LoVo (cell line): ENCODE data around the gene RHBDF1.

ENCODE experiments used
- DNase-seq: peaks from one replicate; pipeline ENCODE4 v3.0.0-alpha.2; 2016; ENCODE audit warnings: low spot score

The RHBDF1 gene

GRCh38 chr16:74747-75334, 2.4 kb upstream of the RHBDF1 start:
- DNase-seq, result no peak

GRCh38 chr16:74051-74746, 1.8 kb upstream of the RHBDF1 start:
- no peak for DNase-seq

- DNase-seq, result peak; percentile 85
Observed at GRCh38 chr16:71540-72401, 660 bp downstream of the RHBDF1 start.

GRCh38 chr16:71210-71539, 1.3 kb downstream of the RHBDF1 start:
- no peak for DNase-seq

- no peak for DNase-seq
Observed at GRCh38 chr16:69181-69580, 3.2 kb downstream of the RHBDF1 start.

- no peak for DNase-seq
Observed at GRCh38 chr16:67884-68789, 4.3 kb downstream of the RHBDF1 start.

- no peak for DNase-seq
Observed at GRCh38 chr16:67183-67791, 5.1 kb downstream of the RHBDF1 start.

GRCh38 chr16:66309-67182, 5.9 kb downstream of the RHBDF1 start:
- no peak for DNase-seq

GRCh38 chr16:65745-66144, 6.7 kb downstream of the RHBDF1 start:
- DNase-seq, result peak; percentile 58

- no peak for DNase-seq
Observed at GRCh38 chr16:64914-65255, 7.5 kb downstream of the RHBDF1 start.

- no peak for DNase-seq
Observed at GRCh38 chr16:63998-64913, 8.2 kb downstream of the RHBDF1 start.

- DNase-seq, result no peak
Observed at GRCh38 chr16:63466-63865, 9.0 kb downstream of the RHBDF1 start.

GRCh38 chr16:62968-63391, 9.5 kb downstream of the RHBDF1 start:
- DNase-seq, result no peak

GRCh38 chr16:62283-62967, 10.0 kb downstream of the RHBDF1 start:
- no peak for DNase-seq

- DNase-seq, result no peak
Observed at GRCh38 chr16:61879-62281, 10.6 kb downstream of the RHBDF1 start.

GRCh38 chr16:60929-61878, 11.2 kb downstream of the RHBDF1 start:
- DNase-seq, result no peak

GRCh38 chr16:60166-60565, 12.3 kb downstream of the RHBDF1 start:
- DNase-seq, result no peak
